Ascending aorta (tissue), 2 donors: Measurements from ENCODE around the gene BCAS1. TPM values are rescaled to one million over a fixed set of nuclear protein-coding genes. Genes with fewer than 3 reads are reported as not detected.

Experiments
- DNase-seq, 2 donors: peaks; one replicate each; pipeline ENCODE4 v3.0.0-alpha.2; 2019; ENCODE audit warnings: low spot score in 2 of 2
- H3K27ac ChIP-seq, 2 donors: fragments of 200-600 bp; sonication (generic); one replicate each; pipeline ENCODE4 v1.5.1; 2016 to 2017; ENCODE audit warnings: mild to moderate bottlenecking in 1 of 2
- H3K27me3 ChIP-seq: fragments of 200-600 bp; sonication (generic); one replicate; pipeline ENCODE4 v1.5.1; 2017
- H3K36me3 ChIP-seq, 2 donors: fragments of 200-600 bp; sonication (generic); one replicate each; pipeline ENCODE4 v1.5.1; 2016
- H3K4me1 ChIP-seq, 2 donors: fragments of 200-600 bp; sonication (generic); one replicate each; pipeline ENCODE4 v1.5.1; 2016 to 2017; ENCODE audit warnings: mild to moderate bottlenecking in 1 of 2
- H3K4me3 ChIP-seq, 2 donors: fragments of 200-600 bp; sonication (generic); one replicate each; pipeline ENCODE4 v1.5.1; 2016 to 2017; ENCODE audit warnings: mild to moderate bottlenecking in 1 of 2
- H3K9me3 ChIP-seq, 2 donors: fragments of 200-600 bp; sonication (generic); one replicate each; pipeline ENCODE4 v1.5.1; 2016
- CTCF ChIP-seq, 3 experiments: fragments of 200-600 bp in 2 of 3; fragments of 450-650 bp in 1 of 3; sonication (generic) in 2 of 3; IDR thresholded peaks; one replicate each; pipeline ENCODE4 v1.5.1; 2016 to 2019; ENCODE audit warnings: antibody characterized with exemption in 3 of 3, mild to moderate bottlenecking in 1 of 3, moderate library complexity in 1 of 3
- intact Hi-C: fragments of 100-400 bp; cut with DNase I; formaldehyde crosslinking; loops from one replicate; pipeline ENCODE4 v1.15.1; 2023
- total RNA-seq: library from RNA; depleted of rRNA; stranded (reverse); fragments of >200 nt; gene quantifications from one replicate; pipeline ENCODE4 v1.1.0, GENCODE V29; 2016

Gene BCAS1
- total RNA-seq, 1 donor from 2014 or later, result not detected

GRCh38 chr20:54115172-54115854, 44.9 kb upstream of the BCAS1 start:
- no peak for DNase-seq
- Histone ChIP-seq H3K36me3 (no peaks in the 10 kb centered on the region), H3K4me1 (no peaks in the 10 kb centered on the region), H3K27ac (no peak overlapping the region), H3K4me3 (no peak overlapping the region), H3K27me3 (no peaks in the 10 kb centered on the region), H3K9me3 (no peaks in the 10 kb centered on the region)
- intact Hi-C loops, result no loop called here
- no peak for TF ChIP-seq CTCF (IDR thresholded peaks at IDR 0.05)

GRCh38 chr20:54114109-54114508, 43.7 kb upstream of the BCAS1 start:
- H3K27me3 ChIP-seq, result no peaks in the 10 kb centered on the region
- intact Hi-C loops, result no loop called here
- no peaks in the 10 kb centered on the region for H3K4me1 ChIP-seq
- H3K27ac ChIP-seq, result no peak overlapping the region
- H3K36me3 ChIP-seq, result no peaks in the 10 kb centered on the region
- no peaks in the 10 kb centered on the region for H3K9me3 ChIP-seq
- TF ChIP-seq CTCF (IDR thresholded peaks at IDR 0.05), result no peak
- DNase-seq, result no peak
- H3K4me3 ChIP-seq, result no peak overlapping the region

- Histone ChIP-seq H3K4me3 (no peak overlapping the region), H3K27ac (no peak overlapping the region), H3K4me1 (no peaks in the 10 kb centered on the region), H3K27me3 (no peaks in the 10 kb centered on the region), H3K36me3 (no peaks in the 10 kb centered on the region), H3K9me3 (no peaks in the 10 kb centered on the region)
- intact Hi-C loops, result no loop called here
- no peak for TF ChIP-seq CTCF (IDR thresholded peaks at IDR 0.05)
- no peak for DNase-seq
Observed at GRCh38 chr20:54113566-54113965, 43.2 kb upstream of the BCAS1 start.

GRCh38 chr20:54112221-54112884, 42.0 kb upstream of the BCAS1 start:
- DNase-seq, result no peak
- H3K4me3 ChIP-seq, result no peak overlapping the region
- no peaks in the 10 kb centered on the region for H3K4me1 ChIP-seq
- no peaks in the 10 kb centered on the region for H3K9me3 ChIP-seq
- no peaks in the 10 kb centered on the region for H3K36me3 ChIP-seq
- no peaks in the 10 kb centered on the region for H3K27me3 ChIP-seq
- H3K27ac ChIP-seq, result no peak overlapping the region
- no peak for TF ChIP-seq CTCF (IDR thresholded peaks at IDR 0.05)
- intact Hi-C loops, result no loop called here

- no peak for TF ChIP-seq CTCF (IDR thresholded peaks at IDR 0.05)
- Histone ChIP-seq H3K4me3 (no peak overlapping the region), H3K36me3 (no peaks in the 10 kb centered on the region), H3K27ac (no peak overlapping the region), H3K9me3 (no peaks in the 10 kb centered on the region), H3K27me3 (no peaks in the 10 kb centered on the region), H3K4me1 (no peaks in the 10 kb centered on the region)
- DNase-seq, result no peak
- intact Hi-C loops, result no loop called here
Observed at GRCh38 chr20:54111460-54111859, 41.1 kb upstream of the BCAS1 start.
